NCI-H69 (cell line): ENCODE measurements around the gene JSRP1.
A peak's percentile ranks its signal among the peaks of the same experiment; 100 is the strongest.

Experiments used
- DNase-seq: peaks from one replicate; lab custom pipeline; 2025; lab: John Stamatoyannopoulos, UW

Gene JSRP1

DNA sequence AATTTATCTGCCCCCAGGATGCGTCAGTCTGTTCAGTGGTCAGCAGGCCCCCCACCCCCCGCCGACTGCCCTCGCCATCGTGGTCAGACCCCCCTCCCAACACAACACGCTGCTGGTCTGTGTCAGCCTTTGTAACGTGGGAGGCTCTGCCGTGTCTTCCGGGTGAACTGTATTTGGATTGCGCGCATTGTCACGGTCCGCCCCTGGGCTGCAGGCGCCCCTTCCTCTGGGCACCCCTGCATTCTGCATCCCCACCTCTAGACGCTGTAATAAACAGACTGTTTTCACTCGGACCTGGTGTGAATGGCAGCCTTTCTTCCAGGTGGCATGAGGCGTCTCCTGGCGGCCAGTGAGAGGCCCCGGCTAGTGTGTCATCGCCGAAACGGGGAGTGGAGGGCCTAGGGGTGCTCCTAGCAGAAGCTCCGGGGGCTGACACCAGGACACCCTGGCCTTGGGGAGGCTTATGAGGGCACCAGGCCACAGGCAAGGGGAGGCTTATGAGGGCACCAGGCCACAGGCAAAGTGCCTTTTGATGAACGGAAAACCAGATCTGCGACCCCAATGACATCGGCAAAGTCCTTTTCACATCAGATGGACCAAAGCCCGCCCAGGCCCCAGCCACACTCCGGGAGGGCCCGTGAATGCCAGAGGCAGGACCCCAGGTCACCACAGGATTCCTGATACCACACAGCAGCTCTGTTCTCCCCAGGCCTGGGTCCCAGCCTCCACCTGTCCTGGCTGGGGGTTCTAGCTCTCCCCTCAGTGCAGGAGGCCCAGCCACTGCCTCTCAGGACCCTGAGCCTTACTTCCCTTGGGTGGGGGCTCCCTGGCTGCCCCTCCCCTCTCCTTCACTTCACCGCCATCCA, 23.7 kb downstream of the JSRP1 start:
- DNase-seq, result no peak

- DNase-seq, result peak; percentile 53
These were observed 24.5 kb downstream of the JSRP1 start for GRCh38 chr19:2231621-2232221.

DNA sequence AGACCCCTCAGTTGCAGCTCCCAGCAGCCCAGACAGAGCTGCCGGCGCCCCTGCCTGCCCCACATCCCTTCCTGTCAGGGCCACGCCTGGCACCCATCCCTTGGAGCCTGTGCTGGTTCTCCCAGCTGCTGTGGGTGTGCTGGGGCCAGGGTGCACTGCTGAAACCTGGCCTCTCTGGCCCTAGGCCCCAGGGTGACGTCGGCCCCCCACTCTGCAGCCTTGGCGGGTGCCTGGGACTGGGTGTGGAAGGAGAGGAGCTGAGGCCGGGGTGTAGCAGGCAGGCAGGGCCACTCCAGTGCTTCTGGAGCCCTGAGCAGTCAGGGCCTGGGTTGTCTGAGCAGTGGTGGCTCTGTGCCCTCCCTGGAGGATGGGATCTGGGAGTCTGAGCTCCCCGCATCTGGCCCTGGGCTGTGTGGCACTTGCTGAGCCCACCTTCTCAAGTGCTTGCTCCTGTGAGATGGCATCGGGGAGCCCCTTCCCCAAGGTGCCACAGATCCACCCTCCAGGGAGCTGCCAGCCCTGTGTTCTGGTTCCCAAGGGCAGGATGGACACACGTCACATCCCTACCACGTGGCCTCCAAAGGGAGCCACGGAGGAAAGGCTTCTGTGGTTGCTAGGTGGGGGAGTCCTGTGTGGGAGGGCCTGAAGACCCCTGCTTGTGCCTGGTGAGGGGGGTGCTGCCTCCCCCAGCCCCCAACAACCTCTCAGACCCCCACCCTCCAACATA, 25.2 kb downstream of the JSRP1 start:
- no peak for DNase-seq

DNA sequence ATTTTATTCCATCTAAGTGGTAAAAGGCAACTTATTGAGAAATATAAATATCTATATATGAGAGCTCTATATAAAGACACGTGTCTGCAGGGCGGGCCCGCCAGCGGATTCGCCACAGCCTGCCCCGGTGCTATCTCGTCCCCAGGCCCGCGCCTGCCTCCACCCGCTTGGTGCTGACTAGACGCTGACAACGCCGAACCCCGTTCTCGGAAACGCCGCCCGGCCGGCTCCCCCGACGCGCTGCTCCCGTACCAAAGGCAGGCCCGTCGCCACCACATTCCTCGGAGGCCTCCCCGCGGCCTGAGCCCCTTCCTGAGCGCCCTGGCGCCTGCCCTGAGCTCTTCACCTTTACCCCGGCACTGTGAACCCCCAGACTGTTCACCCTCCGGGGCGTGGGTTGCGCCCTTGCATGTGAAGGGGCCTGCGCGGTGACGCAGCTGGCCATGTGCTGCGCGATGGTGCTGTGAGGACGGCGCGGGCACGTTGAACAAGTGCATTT, 26.1 kb downstream of the JSRP1 start:
- no peak for DNase-seq

GRCh38 chr19:2229103-2230032, 26.8 kb downstream of the JSRP1 start:
- no peak for DNase-seq

GRCh38 chr19:2228157-2229030, 27.8 kb downstream of the JSRP1 start:
- DNase-seq, result no peak

DNA sequence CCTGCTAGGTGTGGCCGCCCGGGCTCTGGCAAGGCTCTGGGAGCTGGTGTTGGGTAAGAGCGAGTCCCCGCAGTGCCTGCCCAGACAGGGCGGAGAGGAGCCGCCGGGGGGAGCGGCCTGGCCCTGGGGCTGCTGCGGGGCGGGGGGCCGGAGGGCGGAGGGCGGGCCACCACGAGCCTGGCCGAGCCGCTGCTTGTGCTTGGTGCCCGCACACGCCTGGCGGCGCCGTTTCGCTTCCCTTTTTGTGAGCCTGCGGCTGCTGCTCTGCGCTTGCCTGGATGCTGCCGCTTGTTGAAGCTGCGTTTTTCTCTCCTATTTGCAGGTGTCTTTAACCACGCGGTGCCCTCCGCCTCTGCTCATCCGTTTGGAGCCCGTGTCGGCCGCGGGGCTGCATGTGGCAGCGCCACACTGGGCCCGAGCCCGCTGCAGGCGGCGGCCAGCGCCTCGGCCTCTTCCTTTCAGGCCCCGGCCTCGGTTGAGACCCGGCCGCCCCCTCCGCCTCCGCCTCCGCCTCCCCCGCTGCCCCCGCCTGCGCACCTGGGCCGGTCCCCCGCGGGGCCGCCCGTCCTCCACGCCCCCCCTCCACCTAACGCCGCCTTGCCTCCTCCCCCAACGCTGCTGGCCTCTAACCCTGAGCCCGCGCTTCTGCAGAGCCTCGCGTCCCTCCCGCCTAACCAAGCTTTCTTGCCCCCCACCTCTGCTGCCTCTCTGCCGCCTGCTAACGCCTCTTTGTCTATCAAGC, 28.6 kb downstream of the JSRP1 start:
- DNase-seq, result no peak

DNA sequence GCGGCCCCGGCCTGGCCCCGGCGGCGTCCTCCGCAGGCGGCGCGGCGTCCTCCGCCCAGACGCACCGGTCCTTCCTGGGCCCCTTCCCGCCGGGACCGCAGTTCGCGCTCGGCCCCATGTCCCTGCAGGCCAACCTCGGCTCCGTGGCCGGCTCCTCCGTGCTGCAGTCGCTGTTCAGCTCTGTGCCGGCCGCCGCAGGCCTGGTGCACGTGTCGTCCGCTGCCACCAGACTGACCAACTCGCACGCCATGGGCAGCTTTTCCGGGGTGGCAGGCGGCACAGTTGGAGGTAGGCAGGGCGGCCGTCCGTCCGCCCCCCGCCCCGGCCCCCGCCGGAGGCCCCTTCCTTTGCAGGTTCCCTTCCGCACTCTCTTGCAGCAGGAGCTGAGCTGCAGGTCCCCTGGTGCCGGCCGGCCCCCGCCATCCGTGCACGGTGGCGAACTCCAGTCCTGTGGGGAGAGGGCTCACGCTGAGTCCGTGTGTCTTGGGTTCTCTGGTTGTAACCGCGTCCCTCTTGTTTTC, 29.3 kb downstream of the JSRP1 start:
- no peak for DNase-seq

GRCh38 chr19:2226051-2226839, 30.0 kb downstream of the JSRP1 start:
- DNase-seq, result no peak

DNA sequence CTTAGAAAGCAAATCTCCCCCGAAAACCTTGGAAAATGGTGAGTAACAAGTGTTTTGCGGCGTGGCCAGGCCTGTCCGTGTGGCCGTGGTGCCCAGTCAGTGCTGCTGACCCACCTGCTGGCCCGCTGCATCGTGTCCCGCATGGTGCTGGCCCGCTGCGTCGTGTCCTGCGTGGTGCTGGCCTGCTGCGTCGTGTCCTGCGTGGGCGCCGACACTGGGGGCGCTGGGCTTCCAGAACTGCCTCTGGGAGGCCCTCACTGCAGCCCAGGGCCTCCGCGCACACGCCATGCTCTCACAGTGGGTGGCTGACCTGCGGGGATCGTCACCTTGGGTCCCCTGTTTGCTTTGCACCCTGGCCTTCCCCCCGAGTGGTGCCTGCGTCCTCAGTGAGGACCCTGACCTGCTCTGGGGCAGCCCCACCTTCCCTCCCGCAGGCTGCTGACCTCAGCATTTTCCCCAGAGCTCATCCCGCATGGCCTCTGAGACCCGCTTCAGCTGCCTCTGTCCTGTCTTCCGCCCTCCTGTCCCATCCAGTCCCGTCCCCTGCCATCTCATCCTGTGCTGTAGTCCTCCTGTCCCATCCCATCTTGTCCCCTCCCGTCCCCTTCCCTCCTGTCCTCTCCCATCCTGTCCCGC, 30.7 kb downstream of the JSRP1 start:
- no peak for DNase-seq

- DNase-seq, result no peak
These were observed 31.4 kb downstream of the JSRP1 start for GRCh38 chr19:2224754-2225349.

- no peak for DNase-seq
These were observed 32.3 kb downstream of the JSRP1 start for GRCh38 chr19:2223959-2224358.

GRCh38 chr19:2223391-2223790, 32.8 kb downstream of the JSRP1 start:
- no peak for DNase-seq

DNA sequence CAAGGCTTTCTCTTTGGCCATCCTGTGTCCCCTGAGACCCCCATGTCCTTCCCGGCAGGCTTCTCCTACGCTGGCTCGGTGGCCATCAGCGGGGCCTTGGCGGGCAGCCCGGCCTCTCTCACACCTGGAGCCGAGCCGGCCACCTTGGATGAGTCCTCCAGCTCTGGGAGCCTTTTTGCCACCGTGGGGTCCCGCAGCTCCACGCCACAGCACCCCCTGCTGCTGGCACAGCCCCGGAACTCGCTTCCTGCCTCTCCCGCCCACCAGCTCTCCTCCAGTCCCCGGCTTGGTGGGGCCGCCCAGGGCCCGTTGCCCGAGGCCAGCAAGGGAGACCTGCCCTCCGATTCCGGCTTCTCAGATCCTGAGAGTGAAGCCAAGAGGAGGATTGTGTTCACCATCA, 34.3 kb downstream of the JSRP1 start:
- no peak for DNase-seq

- DNase-seq, result no peak
These were observed 34.9 kb downstream of the JSRP1 start for GRCh38 chr19:2221250-2221831.

GRCh38 chr19:2219726-2220125, 36.5 kb downstream of the JSRP1 start:
- no peak for DNase-seq

DNA sequence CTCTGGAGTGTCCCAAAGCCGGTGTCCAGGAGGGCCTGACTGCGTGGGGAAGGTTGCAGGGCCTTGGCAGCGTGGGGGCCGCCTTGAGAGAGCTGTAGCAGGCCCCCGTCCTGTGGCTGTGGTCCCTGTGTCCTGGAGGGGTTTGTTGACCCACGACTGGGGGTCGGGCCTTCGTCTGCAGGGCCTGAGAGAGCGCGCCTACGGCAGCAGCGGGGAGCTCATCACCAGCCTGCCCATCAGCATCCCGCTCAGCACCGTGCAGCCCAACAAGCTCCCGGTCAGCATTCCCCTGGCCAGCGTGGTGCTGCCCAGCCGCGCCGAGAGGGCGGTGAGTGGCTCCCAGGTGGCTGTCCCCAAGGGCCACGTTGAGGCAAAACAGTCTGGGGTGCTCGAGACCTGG, 38.6 kb downstream of the JSRP1 start:
- no peak for DNase-seq
